HS-27A (cell line): ENCODE data around the gene PCGF1.

ENCODE experiments used
- DNase-seq: peaks from one replicate; pipeline ENCODE4 v3.0.0-alpha.2; 2012; ENCODE audit warnings: low read depth, missing footprints

PCGF1 gene

GRCh38 chr2:74536166-74536950, 28.9 kb upstream of the PCGF1 start:
- DNase-seq, result no peak

- no peak for DNase-seq
Measured at GRCh38 chr2:74535440-74535965, 28.0 kb upstream of the PCGF1 start.

- DNase-seq, result no peak
Measured at GRCh38 chr2:74534411-74534810, 26.9 kb upstream of the PCGF1 start.

GRCh38 chr2:74533464-74533863, 26.0 kb upstream of the PCGF1 start:
- no peak for DNase-seq

- DNase-seq, result no peak
Measured at GRCh38 chr2:74532222-74532621, 24.7 kb upstream of the PCGF1 start.

- DNase-seq, result no peak
Measured at GRCh38 chr2:74531666-74532065, 24.2 kb upstream of the PCGF1 start.

DNA sequence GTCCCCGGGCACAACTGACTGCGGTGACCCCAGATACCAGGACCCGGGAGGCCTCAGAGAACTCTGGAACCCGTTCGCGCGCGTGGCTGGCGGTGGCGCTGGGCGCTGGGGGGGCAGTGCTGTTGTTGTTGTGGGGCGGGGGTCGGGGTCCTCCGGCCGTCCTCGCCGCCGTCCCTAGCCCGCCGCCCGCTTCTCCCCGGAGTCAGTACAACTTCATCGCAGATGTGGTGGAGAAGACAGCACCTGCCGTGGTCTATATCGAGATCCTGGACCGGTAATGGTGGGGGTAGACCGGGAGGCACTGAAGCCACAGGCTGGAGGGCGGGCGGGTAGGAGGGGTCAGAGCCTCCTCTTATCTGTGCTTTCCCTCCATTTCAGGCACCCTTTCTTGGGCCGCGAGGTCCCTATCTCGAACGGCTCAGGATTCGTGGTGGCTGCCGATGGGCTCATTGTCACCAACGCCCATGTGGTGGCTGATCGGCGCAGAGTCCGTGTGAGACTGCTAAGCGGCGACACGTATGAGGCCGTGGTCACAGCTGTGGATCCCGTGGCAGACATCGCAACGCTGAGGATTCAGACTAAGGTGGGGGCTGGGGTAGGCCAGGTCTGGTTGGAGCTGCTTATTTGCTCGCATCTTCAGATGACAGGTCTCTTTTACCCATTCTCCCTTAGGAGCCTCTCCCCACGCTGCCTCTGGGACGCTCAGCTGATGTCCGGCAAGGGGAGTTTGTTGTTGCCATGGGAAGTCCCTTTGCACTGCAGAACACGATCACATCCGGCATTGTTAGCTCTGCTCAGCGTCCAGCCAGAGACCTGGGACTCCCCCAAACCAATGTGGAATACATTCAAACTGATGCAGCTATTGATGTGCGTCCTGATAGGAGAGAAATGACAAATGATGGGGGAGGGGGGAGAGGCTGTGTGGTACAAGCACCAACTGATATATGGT, 23.0 kb upstream of the PCGF1 start:
- no peak for DNase-seq

DNA sequence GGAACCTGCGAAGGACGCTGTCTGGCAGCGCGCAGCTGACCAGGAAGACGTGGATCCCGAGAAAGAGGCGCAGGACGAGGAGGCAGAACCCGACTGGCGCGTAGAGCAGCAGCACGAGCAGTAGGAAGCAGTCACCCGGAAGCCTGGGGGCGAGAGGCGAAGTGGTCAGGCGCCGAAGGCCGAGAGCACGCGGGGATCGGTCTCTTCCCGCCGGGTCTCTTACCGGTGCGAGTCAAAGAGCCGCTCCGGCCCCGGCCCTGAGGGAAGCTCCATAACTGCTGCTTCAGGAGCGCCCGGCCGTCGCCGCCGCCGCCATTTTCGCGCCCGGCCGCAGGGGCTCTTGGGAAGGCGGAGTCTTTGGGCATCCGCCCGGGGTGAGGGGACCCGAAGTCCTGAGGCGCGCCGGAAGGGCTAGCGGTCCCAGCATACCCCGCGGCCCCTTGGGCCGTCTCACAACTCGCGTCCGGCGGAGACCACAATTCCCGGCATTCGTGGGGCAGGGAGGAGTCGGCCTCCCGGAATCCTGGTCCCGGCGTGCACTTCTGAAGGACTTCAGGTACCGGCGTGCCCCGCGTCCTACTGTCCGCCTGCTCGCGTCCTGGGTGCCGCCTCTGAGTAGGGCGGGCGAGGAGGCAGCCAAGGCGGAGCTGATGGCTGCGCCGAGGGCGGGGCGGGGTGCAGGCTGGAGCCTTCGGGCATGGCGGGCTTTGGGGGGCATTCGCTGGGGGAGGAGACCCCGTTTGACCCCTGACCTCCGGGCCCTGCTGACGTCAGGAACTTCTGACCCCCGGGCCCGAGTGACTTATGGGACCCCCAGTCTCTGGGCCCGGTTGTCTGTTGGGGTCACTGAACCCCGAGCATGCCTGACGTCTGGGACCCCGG, 22.1 kb upstream of the PCGF1 start, which contains the start of the genes AUP1 and HTRA2:
Gene AUP1, minus strand, starts transcription at position 350 of the 882 bp plus-strand sequence. Its CDS starts 77 bp downstream, at position 273.
Gene HTRA2, plus strand, starts transcription at position 577 of the 882 bp plus-strand sequence. Its CDS starts 74 bp downstream, at position 651.
- peak; percentile 98 for DNase-seq

DNA sequence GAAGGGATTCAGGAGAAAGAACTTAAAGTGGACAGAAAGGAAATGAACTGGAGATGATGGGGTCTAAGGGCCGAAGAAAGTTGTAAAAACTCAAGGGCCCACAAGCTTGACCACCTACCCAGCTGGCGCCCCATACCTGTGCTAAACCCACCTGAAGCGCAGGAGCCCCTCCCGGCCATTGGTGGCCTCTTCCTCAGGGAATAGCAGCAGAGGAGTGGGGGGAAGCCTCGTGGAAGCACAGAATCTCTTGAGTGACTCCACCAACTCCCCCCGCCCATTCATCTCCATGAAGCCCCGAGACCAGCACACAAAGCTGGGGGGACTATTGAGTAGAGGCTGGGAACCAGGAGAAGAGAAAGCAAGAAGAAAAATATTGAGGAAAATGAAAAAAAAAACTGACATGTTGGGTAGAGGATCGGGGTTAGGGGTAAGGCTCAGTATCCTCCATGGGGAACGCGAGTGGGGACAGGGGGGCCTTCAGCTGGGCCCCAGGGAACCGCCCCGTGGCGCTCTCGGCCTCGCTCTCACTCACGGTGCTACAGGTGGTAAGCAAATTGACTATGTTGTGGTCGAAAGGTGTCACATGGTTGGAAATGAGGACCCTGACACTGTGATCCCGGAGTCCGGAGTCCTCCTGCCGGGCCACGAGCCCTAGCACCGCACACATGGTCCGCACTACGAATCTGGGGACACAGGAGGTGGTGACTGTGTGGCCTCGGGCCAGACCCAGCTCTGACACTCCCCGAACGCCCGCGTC, 21.3 kb upstream of the PCGF1 start:
- no peak for DNase-seq

GRCh38 chr2:74527741-74528140, 20.2 kb upstream of the PCGF1 start:
- DNase-seq, result no peak

GRCh38 chr2:74526649-74527230, 19.2 kb upstream of the PCGF1 start:
- DNase-seq, result no peak

GRCh38 chr2:74525717-74526648, 18.5 kb upstream of the PCGF1 start, which contains the start of gene DQX1:
DQX1 (minus strand) TSS chr2:74526231; CDS start chr2:74525729, 502 bp downstream.
- DNase-seq, result no peak

GRCh38 chr2:74524955-74525716, 17.6 kb upstream of the PCGF1 start:
- no peak for DNase-seq

DNA sequence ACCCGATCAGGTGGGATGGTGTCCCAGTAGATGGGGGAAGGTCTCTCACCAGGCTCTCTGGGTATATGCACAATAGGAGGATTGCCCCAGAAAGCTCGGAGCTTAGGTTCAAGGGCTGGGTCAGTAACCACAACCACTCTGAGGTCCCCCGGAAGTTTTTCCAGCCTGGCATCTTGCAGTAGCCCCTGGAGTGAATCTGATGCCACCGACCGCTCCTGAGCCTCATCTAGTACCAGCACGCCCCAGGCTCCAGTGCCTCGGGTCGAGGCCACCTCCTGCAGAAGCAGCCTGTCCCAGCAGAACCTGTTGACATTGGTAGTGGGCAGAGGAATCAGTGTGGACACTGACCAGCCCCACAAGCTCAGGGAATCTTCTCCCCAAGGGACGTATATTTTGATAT, 16.5 kb upstream of the PCGF1 start:
- DNase-seq, result no peak

DNA sequence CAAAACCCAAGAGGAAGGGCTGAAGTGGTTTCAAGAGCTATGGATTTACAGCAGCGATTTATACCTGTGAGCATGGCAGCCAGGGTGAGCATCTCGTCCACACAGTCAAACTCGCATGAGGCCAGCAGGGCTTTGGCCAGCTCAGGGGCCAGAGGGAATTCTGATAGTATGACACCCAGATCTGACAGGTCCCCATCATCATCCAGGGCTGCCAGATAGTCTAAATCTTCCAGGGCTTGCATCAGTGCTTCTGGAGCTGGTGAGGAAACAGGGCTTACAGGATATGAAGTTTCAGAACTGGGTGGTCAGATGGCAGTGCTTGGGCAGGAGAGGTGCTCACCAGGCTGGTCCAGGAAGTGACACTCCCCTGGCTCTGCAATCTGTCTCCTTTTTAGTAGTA, 15.0 kb upstream of the PCGF1 start:
- DNase-seq, result no peak

GRCh38 chr2:74516650-74517049, 9.2 kb upstream of the PCGF1 start:
- no peak for DNase-seq

DNA sequence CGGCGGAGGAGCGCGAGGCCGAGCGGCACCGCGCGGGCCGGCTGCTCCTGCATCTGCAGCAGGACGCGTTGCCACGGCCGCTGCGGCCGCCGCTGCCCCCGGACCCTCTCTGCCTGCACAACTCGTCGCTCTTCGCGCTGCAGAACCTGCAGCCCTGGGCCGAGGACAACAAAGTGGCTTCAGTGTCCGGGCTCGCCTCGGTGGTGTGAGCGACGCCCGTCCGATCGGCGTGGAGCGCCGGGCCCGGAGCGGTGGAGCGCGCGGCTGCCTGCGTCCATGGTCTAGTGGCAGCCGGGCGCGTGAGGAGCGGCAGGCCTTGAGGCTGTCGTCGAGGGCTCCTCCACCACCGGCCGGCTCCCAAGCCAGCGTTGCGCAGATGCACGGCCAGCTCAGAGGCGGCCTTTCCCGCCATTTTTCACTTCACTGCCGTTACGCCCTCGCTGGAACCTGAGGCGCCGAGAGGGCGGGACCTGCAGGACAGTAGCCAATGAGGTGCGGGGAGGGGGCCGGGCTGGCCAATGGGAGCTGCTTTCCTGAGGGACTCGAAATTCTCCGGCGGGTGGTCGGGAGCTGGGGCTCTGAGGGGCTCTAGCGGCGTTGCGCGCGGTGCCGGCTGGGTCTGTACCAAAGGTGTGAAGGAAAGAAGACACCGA, 8.6 kb upstream of the PCGF1 start:
- no peak for DNase-seq
